H9 (cell line): Measurements from ENCODE around the gene FHIT. TPM values are rescaled to one million over a fixed set of nuclear protein-coding genes. Genes with fewer than 3 reads are reported as not detected.

Source experiments
- DNase-seq: peaks from one replicate; pipeline ENCODE4 v3.0.0-alpha.2; 2017
- H2AFZ ChIP-seq: one replicate; pipeline ENCODE4 v1.6.1; 2013; ENCODE audit warnings: mild to moderate bottlenecking, low read length, control low read depth, moderate library complexity
- H2AK5ac ChIP-seq: 2 replicates; pipeline ENCODE4 v1.6.1; 2013; ENCODE audit warnings: low read length, control low read depth, mixed read lengths; ENCODE audit not compliant: insufficient read length
- H2BK120ac ChIP-seq: one replicate; pipeline ENCODE4 v1.6.1; 2013; ENCODE audit warnings: low read depth, mild to moderate bottlenecking, low read length, control low read depth, inconsistent platforms; ENCODE audit not compliant: poor library complexity, severe bottlenecking
- H2BK12ac ChIP-seq: 2 replicates; pipeline ENCODE4 v1.6.1; 2013; ENCODE audit warnings: low read length, control low read depth, mixed read lengths, low read depth; ENCODE audit not compliant: insufficient read length
- H2BK15ac ChIP-seq: 2 replicates; pipeline ENCODE4 v1.6.1; 2013; ENCODE audit warnings: low read depth, low read length, control low read depth
- H2BK20ac ChIP-seq: one replicate; pipeline ENCODE4 v1.6.1; 2013; ENCODE audit warnings: low read depth, mild to moderate bottlenecking, low read length, control low read depth, inconsistent platforms; ENCODE audit not compliant: poor library complexity, severe bottlenecking
- H2BK5ac ChIP-seq: 2 replicates; pipeline ENCODE4 v1.6.1; 2013; ENCODE audit warnings: low read length, control low read depth, mixed read lengths; ENCODE audit not compliant: insufficient read length
- H3K14ac ChIP-seq: 2 replicates; pipeline ENCODE4 v1.6.1; 2013; ENCODE audit warnings: low read length, control low read depth; ENCODE audit not compliant: insufficient read depth
- H3K18ac ChIP-seq: 2 replicates; pipeline ENCODE4 v1.6.1; 2013; ENCODE audit warnings: low read depth, mild to moderate bottlenecking, mixed read lengths, low read length, control low read depth; ENCODE audit not compliant: insufficient read length
- H3K23ac ChIP-seq: 2 replicates; pipeline ENCODE4 v1.6.1; 2013; ENCODE audit warnings: low read length, control low read depth, mixed read lengths, low read depth; ENCODE audit not compliant: insufficient read length
- H3K23me2 ChIP-seq: 2 replicates; pipeline ENCODE4 v1.6.1; 2013; ENCODE audit warnings: low read depth, mild to moderate bottlenecking, mixed read lengths, low read length, control low read depth; ENCODE audit not compliant: insufficient read length, poor library complexity, severe bottlenecking
- H3K27ac ChIP-seq: 2 replicates; pipeline ENCODE4 v1.5.1; 2013; ENCODE audit warnings: low read length, control low read depth, mixed read lengths, low read depth; ENCODE audit not compliant: insufficient read length
- H3K27me3 ChIP-seq: 2 replicates; pipeline ENCODE4 v1.6.1; 2013; ENCODE audit warnings: low read length, control low read depth, inconsistent platforms; ENCODE audit not compliant: insufficient read depth
- H3K4ac ChIP-seq: 2 replicates; pipeline ENCODE4 v1.6.1; 2013; ENCODE audit warnings: low read depth, mild to moderate bottlenecking, control low read depth, inconsistent platforms, low read length, moderate library complexity
- H3K4me1 ChIP-seq: 2 replicates; pipeline ENCODE4 v1.6.1; 2013; ENCODE audit warnings: low read length, control low read depth, inconsistent platforms; ENCODE audit not compliant: insufficient read depth
- H3K4me2 ChIP-seq: 2 replicates; pipeline ENCODE4 v1.6.1; 2013; ENCODE audit warnings: low read length, control low read depth, mixed read lengths; ENCODE audit not compliant: insufficient read length, insufficient read depth
- H3K56ac ChIP-seq: 2 replicates; pipeline ENCODE4 v1.6.1; 2013; ENCODE audit warnings: low read depth, mild to moderate bottlenecking, mixed read lengths, low read length, control low read depth; ENCODE audit not compliant: insufficient read length
- H3K79me1 ChIP-seq: 2 replicates; pipeline ENCODE4 v1.6.1; 2013; ENCODE audit warnings: low read depth, mild to moderate bottlenecking, moderate library complexity, low read length, control low read depth, inconsistent platforms; ENCODE audit not compliant: insufficient read depth, poor library complexity, severe bottlenecking
- H3K79me2 ChIP-seq: 2 replicates; pipeline ENCODE4 v1.6.1; 2013; ENCODE audit warnings: low read length, control low read depth, inconsistent platforms; ENCODE audit not compliant: insufficient read depth
- H3K9ac ChIP-seq: 2 replicates; pipeline ENCODE4 v1.6.1; 2013; ENCODE audit warnings: low read length, control low read depth, mixed read lengths; ENCODE audit not compliant: insufficient read length; ENCODE audit errors: extremely low read depth
- H3K9me3 ChIP-seq: one replicate; pipeline ENCODE4 v1.6.1; 2013; ENCODE audit warnings: low read depth, low read length, inconsistent platforms; ENCODE audit not compliant: control insufficient read depth
- H3T11ph ChIP-seq: one replicate; pipeline ENCODE4 v1.6.1; 2013; ENCODE audit warnings: mild to moderate bottlenecking, low read length, control low read depth, inconsistent platforms
- H4K20me1 ChIP-seq: one replicate; pipeline ENCODE4 v1.6.1; 2013; ENCODE audit not compliant: control insufficient read depth, insufficient read length, insufficient read depth
- H4K5ac ChIP-seq: 2 replicates; pipeline ENCODE4 v1.6.1; 2013; ENCODE audit warnings: low read depth, mild to moderate bottlenecking, mixed read lengths, low read length, control low read depth; ENCODE audit not compliant: insufficient read length
- H4K8ac ChIP-seq: replicated peaks from 2 replicates; pipeline ENCODE4 v1.6.1; 2013; ENCODE audit warnings: low read length, control low read depth, mixed read lengths, low read depth; ENCODE audit not compliant: insufficient read length
- H4K91ac ChIP-seq: 2 replicates; pipeline ENCODE4 v1.6.1; 2013; ENCODE audit warnings: low read depth, mild to moderate bottlenecking, moderate library complexity, mixed read lengths, low read length, control low read depth; ENCODE audit not compliant: insufficient read length
- H3K27ac Mint-ChIP-seq, 3 experiments: 2 replicates in 2 of 3; 3 replicates in 1 of 3; pipeline ENCODE4 v1.8.0; 2020 to 2021; ENCODE audit warnings: mixed read lengths in 3 of 3, mild to moderate bottlenecking in 1 of 3, moderate library complexity in 1 of 3
- H3K27me3 Mint-ChIP-seq: 2 replicates; pipeline ENCODE4 v1.8.0; 2021; ENCODE audit warnings: low read depth, mild to moderate bottlenecking, moderate library complexity, mixed read lengths
- H3K36me3 Mint-ChIP-seq, 3 experiments: 2 replicates in 2 of 3; 3 replicates in 1 of 3; pipeline ENCODE4 v1.8.0; 2020 to 2021; ENCODE audit warnings: low read depth in 3 of 3, mixed read lengths in 3 of 3; ENCODE audit not compliant: insufficient read depth in 1 of 3
- H3K4me1 Mint-ChIP-seq, 2 experiments: 2 replicates each; pipeline ENCODE4 v1.8.0; 2020; ENCODE audit warnings: mixed read lengths in 2 of 2
- H3K4me3 Mint-ChIP-seq, 2 experiments: 2 replicates in 1 of 2; 3 replicates in 1 of 2; pipeline ENCODE4 v1.8.0; 2020 to 2021; ENCODE audit warnings: mild to moderate bottlenecking in 2 of 2, mixed read lengths in 2 of 2, moderate library complexity in 1 of 2
- H3K9me3 Mint-ChIP-seq, 2 experiments: 2 replicates in 1 of 2; 3 replicates in 1 of 2; pipeline ENCODE4 v1.8.0; 2020; ENCODE audit warnings: mild to moderate bottlenecking in 2 of 2, mixed read lengths in 2 of 2, moderate library complexity in 1 of 2
- CTCF ChIP-seq: fragments of 200-600 bp; sonication (generic); conservative IDR thresholded peaks from 3 replicates; pipeline ENCODE4 v1.8.0; 2021; ENCODE audit warnings: antibody characterized with exemption, mild to moderate bottlenecking
- WGBS: extraction: QIAGEN DNeasy Blood & Tissue Kit; methylation state at CpG from one replicate; pipeline ENCODE4 v1.1.7; 2013; ENCODE audit warnings: missing lambda C conversion rate, low lambda C conversion rate, mixed read lengths; ENCODE audit not compliant: insufficient read length; ENCODE audit errors: extremely low coverage; 5-methylcytosine and 5-hydroxymethylcytosine counted together
- total RNA-seq: library from RNA; stranded (reverse); gene quantifications from 2 replicates; pipeline ENCODE4 v1.2.1, GENCODE V29; 2021

Gene FHIT
- total RNA-seq, 1 experiment from 2014 or later = 3.0 TPM

GRCh38 chr3:60617188-60617587 lies 634.1 kb downstream of the FHIT start:
- TF ChIP-seq CTCF = no peak
- H2AFZ ChIP-seq = no peak overlapping the region
- DNase-seq = no peak

More at GRCh38 chr3:60617188-60617587, 634.1 kb downstream of the FHIT start:
- Histone ChIP-seq H4K8ac (no peak overlapping the region), H4K20me1 (no peaks in the 10 kb centered on the region), H3K27me3 (no peaks in the 10 kb centered on the region), H3K23me2 (no peaks in the 10 kb centered on the region), H2BK20ac (no peak overlapping the region), H3K18ac (no peak overlapping the region), H2BK12ac (no peak overlapping the region), H3K4ac (no peak overlapping the region), H3K27ac (no peak overlapping the region), H3K23ac (no peak overlapping the region), H4K91ac (no peak overlapping the region), H2AK5ac (no peak overlapping the region), H2BK15ac (no peak overlapping the region), H2BK5ac (no peak overlapping the region), H2BK120ac (no peak overlapping the region), H3T11ph (no peak overlapping the region), H4K5ac (no peak overlapping the region), H3K9ac (no peak overlapping the region), H3K9me3 (no peaks in the 10 kb centered on the region), H3K79me1 (no peaks in the 10 kb centered on the region), H3K14ac (no peak overlapping the region), H3K4me1 (no peaks in the 10 kb centered on the region), H3K56ac (no peak overlapping the region), H3K79me2 (no peaks in the 10 kb centered on the region), H3K4me2 (no peak overlapping the region)
- Mint-ChIP-seq H3K27me3 (no peaks in the 10 kb centered on the region), H3K4me1 (no peaks in the 10 kb centered on the region), H3K9me3 (peaks cover 5 to 17% of the 10 kb centered on the region in 2 experiments), H3K4me3 (no peak overlapping the region), H3K27ac (no peak overlapping the region; a peak in 1 of 7 replicates), H3K36me3 (peaks cover 4 to 10% (median 4%) of the 10 kb centered on the region in 3 experiments; a peak in 6 of 7 replicates)
- WGBS = no CpG with 5 or more reads among the region's 2 CpGs
